GM18861 (cell line): ENCODE measurements around the gene IFT122.
A peak's percentile ranks its signal among the peaks of the same experiment; 100 is the strongest.
"Not testable (repeated sequence)": the region's sequence is repeated elsewhere in the genome, so short reads cannot be mapped to it uniquely, and the experiment has no call there.

Experiments
- ATAC-seq: cut with Tn5 transposase; IDR thresholded peaks from one replicate; pipeline ENCODE4 v1.9.1; 2021; ENCODE audit not compliant: unreplicated experiment

Gene IFT122

GRCh38 chr3:129439817-129440617 is at the start of gene IFT122, which contains the start of gene MBD4:
TSS of gene IFT122 (plus strand) at chr3:129440224. CDS start at chr3:129440331, 107 bp downstream.
TSS of gene MBD4 (minus strand) at chr3:129439948. CDS start at chr3:129439833, 115 bp downstream.
- ATAC-seq, result peak; percentile 85

DNA sequence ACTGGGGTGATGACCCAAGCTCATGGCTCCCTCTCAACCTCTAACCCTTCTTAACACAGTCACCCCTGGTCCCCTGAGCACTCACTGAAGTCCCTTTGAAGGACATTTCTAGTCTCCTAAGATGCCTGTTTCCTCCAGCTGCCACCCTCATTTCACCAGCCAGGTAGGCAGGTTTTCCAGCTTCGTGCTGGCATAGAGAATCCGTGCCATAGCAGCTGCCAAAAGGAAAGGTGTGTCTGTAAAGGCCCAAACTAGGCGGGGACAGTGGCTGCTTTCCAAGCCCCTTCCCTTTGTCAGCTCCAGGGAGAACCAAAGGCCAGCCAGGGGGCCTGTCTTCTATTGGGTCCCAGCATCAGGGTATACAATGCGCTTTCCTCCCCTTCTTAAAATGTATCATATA is 48.4 kb upstream of the IFT122 start:
- ATAC-seq, result not testable (repeated sequence)

DNA sequence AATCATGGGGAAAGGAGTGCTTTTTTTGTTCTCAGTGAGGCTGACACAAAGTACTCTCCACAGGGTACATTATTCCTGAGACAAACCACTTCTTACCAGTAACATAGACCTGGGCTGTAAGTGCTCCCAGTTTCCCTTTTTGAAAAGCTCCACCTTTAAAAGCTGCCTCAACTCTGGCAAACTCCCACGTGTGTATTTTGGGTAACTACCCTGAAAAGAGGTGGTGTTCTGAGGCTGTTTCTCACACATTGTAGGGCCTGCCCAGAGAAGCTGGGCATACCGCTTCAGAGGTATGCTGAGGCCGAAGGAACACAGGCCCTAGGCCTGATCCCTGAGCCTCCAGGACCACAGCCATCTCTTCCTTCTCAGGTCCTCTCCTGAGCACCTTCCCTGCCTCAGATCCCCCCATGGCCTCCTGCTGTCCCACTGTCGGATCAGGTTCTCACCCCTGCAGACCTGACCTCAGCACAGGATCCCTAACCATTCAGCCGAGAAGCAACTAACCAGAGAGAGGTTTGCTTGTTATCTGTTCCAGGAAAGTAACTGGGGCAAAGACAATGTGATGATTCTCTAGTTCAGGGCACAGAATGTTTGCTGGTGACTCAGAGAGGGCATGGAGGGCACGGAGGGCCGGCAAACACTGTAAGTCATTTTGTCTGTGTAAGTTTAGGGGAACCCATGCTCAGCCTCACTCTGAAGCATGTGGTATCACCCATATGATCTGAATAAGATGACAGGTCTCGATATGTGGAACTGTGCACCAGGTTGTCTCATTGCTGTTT is 47.7 kb upstream of the IFT122 start:
- ATAC-seq, result not testable (repeated sequence)

DNA sequence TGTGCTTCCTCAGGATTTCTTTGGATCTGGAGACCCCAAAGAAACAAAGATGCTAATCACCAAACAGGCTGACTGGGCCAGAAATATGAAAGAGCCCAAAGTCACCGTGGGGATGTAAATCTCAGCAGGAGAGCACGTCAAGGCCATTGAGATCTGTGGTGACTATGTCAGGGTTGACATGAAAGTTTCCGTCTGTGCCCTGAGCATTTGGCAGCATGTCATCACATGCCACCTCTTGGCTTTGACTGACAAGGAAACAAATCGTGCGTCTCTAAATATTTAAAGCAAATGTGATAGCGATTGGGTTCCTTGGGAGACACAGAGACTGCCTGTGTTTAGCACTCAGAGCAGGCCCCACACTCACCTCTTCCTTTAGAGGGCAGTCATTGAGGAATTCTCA is 46.8 kb upstream of the IFT122 start:
- no peak for ATAC-seq

GRCh38 chr3:129393760-129394564 is 46.1 kb upstream of the IFT122 start:
- ATAC-seq, result not testable (repeated sequence)

DNA sequence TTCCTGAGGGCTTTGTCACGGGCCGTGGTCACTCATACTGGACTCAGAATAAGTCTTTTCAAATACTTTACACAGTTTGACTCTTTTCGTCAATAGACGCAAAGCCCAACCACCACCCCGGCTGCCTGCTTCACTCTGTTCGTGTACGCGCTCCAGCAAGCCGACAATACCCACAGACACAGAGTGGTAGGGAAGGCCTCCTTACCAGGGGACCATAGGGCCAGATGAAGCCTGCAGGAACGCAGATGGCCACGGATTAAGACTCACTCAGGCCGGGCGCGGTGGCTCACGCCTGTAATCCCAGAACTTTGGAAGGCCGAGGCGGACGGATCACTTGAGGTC is 41.2 kb upstream of the IFT122 start:
- ATAC-seq, result no peak

DNA sequence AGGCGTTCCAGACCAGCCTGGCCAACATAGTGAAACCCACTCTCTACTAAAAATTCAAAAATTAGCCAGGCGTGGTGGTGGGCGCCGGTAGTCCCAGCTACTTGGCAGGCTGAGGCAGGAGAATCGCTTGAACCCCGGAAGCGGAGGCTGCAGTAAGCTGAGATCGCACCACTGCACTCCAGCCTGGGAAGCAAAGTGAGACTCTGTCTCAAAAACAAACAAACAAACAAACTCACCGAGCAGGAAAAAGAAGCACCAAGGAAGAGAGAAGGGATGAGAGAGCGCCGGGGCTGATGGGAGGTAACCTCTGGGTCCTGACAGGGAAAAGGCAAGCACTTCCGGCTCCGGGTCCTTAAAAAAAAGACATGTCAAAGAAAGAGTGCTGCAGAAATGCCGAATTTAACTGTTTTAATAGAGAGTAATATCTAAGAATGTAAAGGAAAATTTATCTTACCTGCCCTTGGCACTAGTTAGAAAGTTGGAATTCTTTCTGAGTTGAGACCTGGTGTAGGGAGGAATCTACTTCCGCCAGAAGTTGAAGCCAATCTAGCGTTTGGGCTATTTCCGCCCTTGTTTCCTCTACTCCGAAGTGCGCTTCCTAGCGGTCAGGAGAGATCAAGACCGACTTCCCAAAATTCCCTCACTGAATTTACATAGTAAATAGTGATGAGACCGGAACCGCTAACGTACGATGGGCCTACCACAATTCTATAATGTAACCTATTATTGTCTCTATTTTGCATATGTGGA is 40.7 kb upstream of the IFT122 start:
- peak; percentile 77 for ATAC-seq

DNA sequence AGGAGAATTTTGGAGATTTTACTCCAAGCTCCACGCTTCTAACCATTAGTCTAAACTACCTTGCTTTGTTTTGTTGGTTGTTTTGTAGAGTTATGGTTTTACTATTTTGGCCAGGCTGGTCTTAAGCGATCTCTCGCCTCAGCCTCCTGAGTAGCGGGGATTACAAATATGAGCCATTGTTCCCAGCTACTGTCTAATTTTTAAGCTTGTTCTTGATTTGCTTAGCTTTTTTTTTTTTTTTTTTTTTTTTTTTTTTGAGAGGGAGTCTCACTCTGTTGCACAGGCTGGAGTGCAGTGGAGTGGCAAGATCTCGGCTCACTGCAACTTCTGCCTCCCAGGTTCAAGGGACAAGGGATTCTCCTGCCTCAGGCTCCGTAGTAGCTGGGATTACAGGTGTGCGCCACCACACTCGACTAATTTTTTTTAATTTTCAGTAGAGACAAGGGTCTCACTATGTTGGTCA is 40.1 kb upstream of the IFT122 start:
- ATAC-seq, result no peak

- ATAC-seq, result no peak
These were observed 37.8 kb upstream of the IFT122 start for GRCh38 chr3:129402210-129402609.

DNA sequence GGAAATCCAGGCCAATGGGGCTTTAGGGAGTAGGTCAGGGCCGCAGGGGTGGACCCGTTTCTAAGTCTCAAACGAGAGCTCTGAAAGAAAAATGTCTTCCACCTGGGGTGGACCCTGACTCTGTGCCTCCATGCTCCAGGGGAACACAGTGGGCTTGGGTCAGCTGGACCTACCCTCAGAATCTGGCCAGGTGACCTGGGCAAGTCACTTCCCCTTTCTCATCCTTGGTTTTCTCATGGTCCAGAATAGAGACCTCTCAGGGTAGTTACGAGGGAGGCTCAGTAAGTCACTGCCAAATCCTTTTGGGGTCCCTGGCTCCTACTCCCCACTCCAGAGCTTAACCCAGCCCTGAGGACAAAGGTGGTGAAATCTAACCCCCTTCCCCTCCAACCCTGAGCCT is 37.4 kb upstream of the IFT122 start:
- ATAC-seq, result no peak

DNA sequence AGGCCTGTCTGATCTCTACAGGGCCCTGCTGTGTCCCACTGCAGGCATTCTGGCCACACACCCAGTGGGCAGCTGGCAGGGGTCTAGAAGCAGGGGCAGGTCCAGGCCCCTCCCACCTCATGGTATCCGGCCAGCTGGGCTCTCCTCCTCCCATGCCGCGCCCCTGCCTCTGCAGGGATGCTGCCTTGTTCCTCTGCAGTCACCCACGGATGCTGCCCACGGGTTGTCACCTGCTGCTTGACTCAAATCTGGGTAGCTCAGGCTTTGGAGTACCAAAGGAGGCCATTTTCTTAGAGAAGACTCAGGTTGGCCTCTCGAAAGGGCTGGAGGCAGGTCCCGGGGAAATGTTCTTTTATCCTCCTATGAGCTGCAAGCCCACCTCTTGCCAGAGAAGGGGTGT is 36.6 kb upstream of the IFT122 start:
- no peak for ATAC-seq

GRCh38 chr3:129404130-129404529 is 35.9 kb upstream of the IFT122 start:
- ATAC-seq, result no peak

DNA sequence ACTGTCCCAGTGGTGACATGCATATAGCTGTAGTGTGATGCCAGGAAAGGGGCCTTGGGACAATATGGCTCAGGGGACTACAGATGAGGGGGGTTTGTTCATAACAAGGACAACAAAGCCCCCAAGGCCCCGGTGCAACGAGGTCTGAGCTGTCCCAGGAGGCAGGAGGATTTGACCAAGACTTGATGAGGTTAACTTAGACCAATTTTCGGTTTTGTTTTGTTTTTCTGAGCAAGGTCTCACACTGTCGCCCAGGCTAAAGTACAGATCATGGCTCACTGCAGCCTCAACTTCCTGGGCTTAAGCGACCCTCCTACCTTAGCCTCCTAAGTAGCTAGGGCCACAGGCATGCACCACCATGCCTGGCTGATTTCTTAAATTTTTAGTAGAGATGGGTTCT is 35.4 kb upstream of the IFT122 start:
- peak; percentile 56 for ATAC-seq

- ATAC-seq, result no peak
These were observed 30.5 kb upstream of the IFT122 start for GRCh38 chr3:129409541-129409940.

DNA sequence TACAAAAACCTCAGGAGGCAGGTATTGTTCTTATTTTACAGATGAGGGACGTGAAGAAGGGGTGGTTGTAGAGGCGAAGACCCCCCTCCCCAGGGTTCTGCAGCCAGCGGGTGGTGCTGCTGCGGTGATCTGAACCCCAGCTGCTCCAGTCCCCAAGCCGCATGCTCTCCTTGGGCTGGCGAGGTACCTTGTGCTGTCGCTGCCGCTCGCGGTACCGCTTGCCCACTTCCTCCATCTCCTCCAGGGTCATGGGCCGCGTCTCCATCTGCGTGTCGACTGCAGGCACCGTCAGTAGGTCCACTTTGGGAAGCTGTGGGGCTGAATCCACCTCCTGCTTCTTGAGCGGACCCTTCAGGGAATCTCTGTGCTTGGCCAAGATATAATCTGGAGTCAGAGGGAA is 29.1 kb upstream of the IFT122 start:
- ATAC-seq, result no peak

GRCh38 chr3:129412542-129413198 is 27.4 kb upstream of the IFT122 start:
- no peak for ATAC-seq

DNA sequence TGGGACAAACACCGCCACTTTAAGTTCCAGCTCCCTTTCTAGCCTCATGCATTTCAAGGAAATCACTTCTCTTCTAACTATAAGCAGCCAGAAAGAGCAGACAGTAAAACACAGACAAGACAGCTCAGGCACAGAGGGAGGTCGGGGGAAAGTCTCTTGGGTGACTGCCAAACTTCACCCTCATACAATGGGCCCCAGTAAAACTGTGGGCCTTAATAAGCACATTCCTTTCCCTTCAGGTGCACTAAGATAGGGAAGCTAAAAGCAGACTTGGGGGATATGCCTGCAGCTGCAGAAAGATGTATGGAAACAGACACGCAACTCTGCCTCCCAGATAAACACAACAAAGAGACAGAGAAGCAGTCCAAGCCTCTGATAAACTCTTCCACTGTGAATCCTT is 26.8 kb upstream of the IFT122 start:
- ATAC-seq, result not testable (repeated sequence)

GRCh38 chr3:129413687-129414506 is 26.1 kb upstream of the IFT122 start:
- peak; percentile 92 for ATAC-seq

GRCh38 chr3:129415378-129415777 is 24.6 kb upstream of the IFT122 start:
- ATAC-seq, result no peak
